HEK293 (cell line): ENCODE measurements around the gene MANF.
A peak's percentile ranks its signal among the peaks of the same experiment; 100 is the strongest.

Experiments used
- GLIS1 ChIP-seq: fragments of 450-650 bp; formaldehyde crosslinking; IDR thresholded peaks from 2 replicates; pipeline ENCODE4 v1.5.1; 2016; ENCODE audit warnings: missing biosample characterization, missing genetic modification characterization
- KLF8 ChIP-seq: fragments of 450-650 bp; formaldehyde crosslinking; IDR thresholded peaks from 2 replicates; pipeline ENCODE4 v1.5.1; 2016; ENCODE audit warnings: missing biosample characterization, missing genetic modification characterization
- KLF9 ChIP-seq: fragments of 450-650 bp; formaldehyde crosslinking; IDR thresholded peaks from 2 replicates; pipeline ENCODE4 v1.5.1; 2016; ENCODE audit warnings: missing biosample characterization, missing genetic modification characterization, low read depth
- MEIS1 ChIP-seq: sonication (generic); formaldehyde crosslinking; IDR thresholded peaks from 2 replicates; pipeline ENCODE4 v1.8.1; 2022; ENCODE audit warnings: missing genetic modification reagents, mild to moderate bottlenecking, borderline replicate concordance
- SP2 ChIP-seq: fragments of 450-650 bp; formaldehyde crosslinking; IDR thresholded peaks from 2 replicates; pipeline ENCODE4 v1.5.1; 2016; ENCODE audit warnings: missing biosample characterization, missing genetic modification characterization
- SP3 ChIP-seq: fragments of 450-650 bp; formaldehyde crosslinking; IDR thresholded peaks from 2 replicates; pipeline ENCODE4 v1.5.1; 2016; ENCODE audit warnings: missing biosample characterization, missing genetic modification characterization
- SP7 ChIP-seq: fragments of 450-650 bp; formaldehyde crosslinking; IDR thresholded peaks from 2 replicates; pipeline ENCODE4 v1.5.1; 2016; ENCODE audit warnings: missing biosample characterization, missing genetic modification characterization
- YY1 ChIP-seq: fragments of 450-650 bp; formaldehyde crosslinking; IDR thresholded peaks from 2 replicates; pipeline ENCODE4 v1.5.1; 2018; ENCODE audit warnings: missing biosample characterization, missing genetic modification characterization
- ZBTB1 ChIP-seq: fragments of 450-650 bp; formaldehyde crosslinking; IDR thresholded peaks from 2 replicates; pipeline ENCODE4 v1.5.1; 2016; ENCODE audit warnings: missing biosample characterization, missing genetic modification characterization
- ZBTB20 ChIP-seq: fragments of 450-650 bp; formaldehyde crosslinking; IDR thresholded peaks from 2 replicates; pipeline ENCODE4 v1.5.1; 2016; ENCODE audit warnings: missing biosample characterization, missing genetic modification characterization
- ZBTB8A ChIP-seq: fragments of 450-650 bp; formaldehyde crosslinking; IDR thresholded peaks from 2 replicates; pipeline ENCODE4 v1.5.1; 2016; ENCODE audit warnings: missing biosample characterization, missing genetic modification characterization
- ZFP69B ChIP-seq: fragments of 450-650 bp; formaldehyde crosslinking; IDR thresholded peaks from 2 replicates; pipeline ENCODE4 v1.5.1; 2016; ENCODE audit warnings: missing biosample characterization, missing genetic modification characterization
- ZNF146 ChIP-seq: fragments of 450-650 bp; formaldehyde crosslinking; IDR thresholded peaks from 2 replicates; pipeline ENCODE4 v1.5.1; 2016; ENCODE audit warnings: missing biosample characterization, missing genetic modification characterization
- ZNF223 ChIP-seq: fragments of 450-650 bp; formaldehyde crosslinking; IDR thresholded peaks from 2 replicates; pipeline ENCODE4 v1.5.1; 2016; ENCODE audit warnings: missing biosample characterization, missing genetic modification characterization
- ZNF24 ChIP-seq: fragments of 450-650 bp; formaldehyde crosslinking; IDR thresholded peaks from 2 replicates; pipeline ENCODE4 v1.5.1; 2016; ENCODE audit warnings: missing biosample characterization, missing genetic modification characterization
- ZNF324 ChIP-seq: fragments of 450-650 bp; formaldehyde crosslinking; IDR thresholded peaks from 2 replicates; pipeline ENCODE4 v1.5.1; 2016; ENCODE audit warnings: missing biosample characterization, missing genetic modification characterization
- ZNF48 ChIP-seq: fragments of 450-650 bp; formaldehyde crosslinking; IDR thresholded peaks from 2 replicates; pipeline ENCODE4 v1.5.1; 2016; ENCODE audit warnings: missing biosample characterization, missing genetic modification characterization
- ZNF501 ChIP-seq: fragments of 450-650 bp; formaldehyde crosslinking; IDR thresholded peaks from 2 replicates; pipeline ENCODE4 v1.5.1; 2016; ENCODE audit warnings: missing biosample characterization, missing genetic modification characterization
- ZNF513 ChIP-seq: fragments of 450-650 bp; IDR thresholded peaks from 2 replicates; pipeline ENCODE4 v1.5.1; 2018; ENCODE audit warnings: missing biosample characterization, missing genetic modification characterization
- ZNF561 ChIP-seq: fragments of 450-650 bp; IDR thresholded peaks from 2 replicates; pipeline ENCODE4 v1.5.1; 2018; ENCODE audit warnings: missing biosample characterization, missing genetic modification characterization, borderline replicate concordance
- ZNF654 ChIP-seq: fragments of 450-650 bp; formaldehyde crosslinking; IDR thresholded peaks from 2 replicates; pipeline ENCODE4 v1.5.1; 2016; ENCODE audit warnings: low read depth, missing biosample characterization, missing genetic modification characterization
- ZNF660 ChIP-seq: fragments of 450-650 bp; IDR thresholded peaks from 2 replicates; pipeline ENCODE4 v1.5.1; 2018; ENCODE audit warnings: missing biosample characterization, mild to moderate bottlenecking, missing genetic modification characterization
- ZNF692 ChIP-seq: fragments of 450-650 bp; formaldehyde crosslinking; IDR thresholded peaks from 2 replicates; pipeline ENCODE4 v1.5.1; 2016; ENCODE audit warnings: missing biosample characterization, missing genetic modification characterization
- ZNF76 ChIP-seq: fragments of 450-650 bp; formaldehyde crosslinking; IDR thresholded peaks from 2 replicates; pipeline ENCODE4; 2016; ENCODE audit warnings: low read depth, missing biosample characterization, missing genetic modification characterization, borderline replicate concordance
- ZNF791 ChIP-seq: fragments of 450-650 bp; formaldehyde crosslinking; IDR thresholded peaks from 2 replicates; pipeline ENCODE4 v1.5.1; 2016; ENCODE audit warnings: missing biosample characterization, missing genetic modification characterization
- ZSCAN30 ChIP-seq: fragments of 450-650 bp; IDR thresholded peaks from 2 replicates; pipeline ENCODE4 v1.5.1; 2018; ENCODE audit warnings: missing biosample characterization, mild to moderate bottlenecking, missing genetic modification characterization, moderate library complexity
- ZXDB ChIP-seq: fragments of 450-650 bp; formaldehyde crosslinking; IDR thresholded peaks from 2 replicates; pipeline ENCODE4 v1.5.1; 2016; ENCODE audit warnings: missing biosample characterization, missing genetic modification characterization
- TF ChIP-seq, protein P1 (sequence below): fragments of 450-650 bp; formaldehyde crosslinking; optimal IDR thresholded peaks from 2 replicates; pipeline ENCODE3; 2016; ENCODE audit warnings: missing biosample characterization, mild to moderate bottlenecking, missing genetic modification characterization
- TF ChIP-seq, protein P2 (sequence below): fragments of 450-650 bp; formaldehyde crosslinking; IDR thresholded peaks from 2 replicates; pipeline ENCODE4 v1.5.0; 2017; ENCODE audit warnings: missing biosample characterization, missing genetic modification characterization, borderline replicate concordance
- TF ChIP-seq, protein P3 (sequence below): fragments of 450-650 bp; formaldehyde crosslinking; IDR thresholded peaks from 2 replicates; pipeline ENCODE4 v1.5.1; 2016; ENCODE audit warnings: missing biosample characterization, missing genetic modification characterization

MANF gene

DNA sequence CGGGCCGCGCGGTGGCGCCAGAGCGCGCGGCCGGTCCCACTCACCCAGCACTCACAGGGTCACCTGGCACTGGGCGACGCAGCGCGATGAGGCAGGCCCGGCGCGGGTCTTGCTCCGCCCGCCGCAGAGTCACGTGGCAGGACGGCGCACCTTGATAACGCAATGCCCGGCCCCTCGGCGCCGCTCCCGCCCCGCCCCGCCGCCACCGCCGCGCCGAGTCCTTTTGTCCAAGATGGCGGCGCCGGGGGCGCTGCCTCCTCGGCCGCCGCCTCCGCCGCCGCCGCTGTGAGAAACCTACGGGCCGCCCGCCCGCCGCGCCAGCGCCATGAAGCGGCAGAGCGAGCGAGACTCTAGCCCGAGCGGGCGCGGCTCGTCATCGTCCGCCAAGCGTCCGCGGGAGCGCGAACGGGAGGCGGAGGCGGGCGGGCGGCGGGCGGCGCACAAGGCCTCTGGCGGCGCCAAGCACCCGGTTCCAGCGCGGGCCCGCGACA lies 6.0 kb downstream of the MANF start, which contains the start of gene RBM15B (continued):
- TF ChIP-seq, protein P1, sequence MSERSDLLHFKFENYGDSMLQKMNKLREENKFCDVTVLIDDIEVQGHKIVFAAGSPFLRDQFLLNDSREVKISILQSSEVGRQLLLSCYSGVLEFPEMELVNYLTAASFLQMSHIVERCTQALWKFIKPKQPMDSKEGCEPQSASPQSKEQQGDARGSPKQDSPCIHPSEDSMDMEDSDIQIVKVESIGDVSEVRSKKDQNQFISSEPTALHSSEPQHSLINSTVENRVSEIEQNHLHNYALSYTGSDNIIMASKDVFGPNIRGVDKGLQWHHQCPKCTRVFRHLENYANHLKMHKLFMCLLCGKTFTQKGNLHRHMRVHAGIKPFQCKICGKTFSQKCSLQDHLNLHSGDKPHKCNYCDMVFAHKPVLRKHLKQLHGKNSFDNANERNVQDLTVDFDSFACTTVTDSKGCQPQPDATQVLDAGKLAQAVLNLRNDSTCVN (tag by site-specific recombination), result peak; percentile 75
- TF ChIP-seq ZNF501 (tag by site-specific recombination) (peak; percentile 27; the same call in 1 of the 2 replicates), ZBTB20 (peak; percentile 10; the same call in 1 of the 2 replicates), ZNF223 (tag by site-specific recombination) (no peak), ZSCAN30 (tag by site-specific recombination) (peak; percentile 59; the same call in 1 of the 2 replicates), ZNF324 (tag by site-specific recombination) (no peak), ZBTB8A (peak; percentile 46; the same call in 1 of the 2 replicates), ZNF146 (tag by site-specific recombination) (0 out of 2 replicates have a peak, but pooled peaks have one; percentile 23), KLF9 (tag by site-specific recombination) (peak; percentile 28; the same call in 1 of the 2 replicates), ZNF692 (tag by site-specific recombination) (peak; percentile 95), ZNF791 (no peak), ZXDB (tag by site-specific recombination) (peak; percentile 59; the same call in 1 of the 2 replicates), YY1 (peak; percentile 44; the same call in 1 of the 2 replicates), SP7 (peak; percentile 23; the same call in 1 of the 2 replicates), ZNF24 (tag by site-specific recombination) (peak; percentile 55; the same call in 1 of the 2 replicates), ZNF76 (tag by site-specific recombination) (peak; percentile 47; the same call in 1 of the 2 replicates), KLF8 (tag by site-specific recombination) (peak; percentile 77; the same call in 1 of the 2 replicates), ZNF48 (no peak), ZNF513 (tag by site-specific recombination) (peak; percentile 14; the same call in 1 of the 2 replicates), SP3 (tag by site-specific recombination) (peak; percentile 70; the same call in 1 of the 2 replicates), SP2 (peak; percentile 48), ZNF654 (tag by site-specific recombination) (peak; percentile 32; the same call in 1 of the 2 replicates), ZNF660 (tag by site-specific recombination) (0 out of 2 replicates have a peak, but pooled peaks have one; percentile 65), ZBTB1 (tag by site-specific recombination) (no peak), MEIS1 (no peak), GLIS1 (tag by site-specific recombination) (peak; percentile 30; the same call in 1 of the 2 replicates), ZFP69B (tag by site-specific recombination) (peak; percentile 95), ZNF561 (tag by site-specific recombination) (0 out of 2 replicates have a peak, but pooled peaks have one; percentile 37)
- TF ChIP-seq, protein P2, sequence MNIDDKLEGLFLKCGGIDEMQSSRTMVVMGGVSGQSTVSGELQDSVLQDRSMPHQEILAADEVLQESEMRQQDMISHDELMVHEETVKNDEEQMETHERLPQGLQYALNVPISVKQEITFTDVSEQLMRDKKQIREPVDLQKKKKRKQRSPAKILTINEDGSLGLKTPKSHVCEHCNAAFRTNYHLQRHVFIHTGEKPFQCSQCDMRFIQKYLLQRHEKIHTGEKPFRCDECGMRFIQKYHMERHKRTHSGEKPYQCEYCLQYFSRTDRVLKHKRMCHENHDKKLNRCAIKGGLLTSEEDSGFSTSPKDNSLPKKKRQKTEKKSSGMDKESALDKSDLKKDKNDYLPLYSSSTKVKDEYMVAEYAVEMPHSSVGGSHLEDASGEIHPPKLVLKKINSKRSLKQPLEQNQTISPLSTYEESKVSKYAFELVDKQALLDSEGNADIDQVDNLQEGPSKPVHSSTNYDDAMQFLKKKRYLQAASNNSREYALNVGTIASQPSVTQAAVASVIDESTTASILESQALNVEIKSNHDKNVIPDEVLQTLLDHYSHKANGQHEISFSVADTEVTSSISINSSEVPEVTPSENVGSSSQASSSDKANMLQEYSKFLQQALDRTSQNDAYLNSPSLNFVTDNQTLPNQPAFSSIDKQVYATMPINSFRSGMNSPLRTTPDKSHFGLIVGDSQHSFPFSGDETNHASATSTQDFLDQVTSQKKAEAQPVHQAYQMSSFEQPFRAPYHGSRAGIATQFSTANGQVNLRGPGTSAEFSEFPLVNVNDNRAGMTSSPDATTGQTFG (tag by site-specific recombination), result no peak
- TF ChIP-seq, protein P3, sequence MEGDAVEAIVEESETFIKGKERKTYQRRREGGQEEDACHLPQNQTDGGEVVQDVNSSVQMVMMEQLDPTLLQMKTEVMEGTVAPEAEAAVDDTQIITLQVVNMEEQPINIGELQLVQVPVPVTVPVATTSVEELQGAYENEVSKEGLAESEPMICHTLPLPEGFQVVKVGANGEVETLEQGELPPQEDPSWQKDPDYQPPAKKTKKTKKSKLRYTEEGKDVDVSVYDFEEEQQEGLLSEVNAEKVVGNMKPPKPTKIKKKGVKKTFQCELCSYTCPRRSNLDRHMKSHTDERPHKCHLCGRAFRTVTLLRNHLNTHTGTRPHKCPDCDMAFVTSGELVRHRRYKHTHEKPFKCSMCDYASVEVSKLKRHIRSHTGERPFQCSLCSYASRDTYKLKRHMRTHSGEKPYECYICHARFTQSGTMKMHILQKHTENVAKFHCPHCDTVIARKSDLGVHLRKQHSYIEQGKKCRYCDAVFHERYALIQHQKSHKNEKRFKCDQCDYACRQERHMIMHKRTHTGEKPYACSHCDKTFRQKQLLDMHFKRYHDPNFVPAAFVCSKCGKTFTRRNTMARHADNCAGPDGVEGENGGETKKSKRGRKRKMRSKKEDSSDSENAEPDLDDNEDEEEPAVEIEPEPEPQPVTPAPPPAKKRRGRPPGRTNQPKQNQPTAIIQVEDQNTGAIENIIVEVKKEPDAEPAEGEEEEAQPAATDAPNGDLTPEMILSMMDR (tag by site-specific recombination), result peak; percentile 90
